KOPT-K1 (cell line): ENCODE measurements around the gene AGAP5.
A peak's percentile ranks its signal among the peaks of the same experiment; 100 is the strongest.

Source experiments
- H3K27ac ChIP-seq: fragments of 200-600 bp; sonication (generic); 2 replicates; pipeline ENCODE4 v1.5.1; 2016; ENCODE audit warnings: antibody characterized with exemption, mild to moderate bottlenecking, low read depth, low read length; ENCODE audit not compliant: poor library complexity, severe bottlenecking
- H3K36me3 ChIP-seq: fragments of 200-600 bp; sonication (generic); 2 replicates; pipeline ENCODE4 v1.5.1; 2017; ENCODE audit warnings: antibody characterized with exemption, mild to moderate bottlenecking, low read length, moderate library complexity; ENCODE audit not compliant: insufficient read depth
- H3K9me3 ChIP-seq: fragments of 200-600 bp; sonication (generic); 2 replicates; pipeline ENCODE4 v1.5.1; 2017; ENCODE audit warnings: antibody characterized with exemption, low read length, mild to moderate bottlenecking; ENCODE audit not compliant: insufficient read depth, poor library complexity, severe bottlenecking

AGAP5 gene

GRCh38 chr10:73628405-73628804 is 69.5 kb downstream of the AGAP5 start:
- Histone ChIP-seq H3K36me3 (no peaks in the 10 kb centered on the region), H3K27ac (no peak overlapping the region), H3K9me3 (no peaks in the 10 kb centered on the region)

- H3K36me3 ChIP-seq = no peaks in the 10 kb centered on the region
- H3K9me3 ChIP-seq = no peaks in the 10 kb centered on the region
- no peak overlapping the region for H3K27ac ChIP-seq
Observed at GRCh38 chr10:73627300-73627699, 70.6 kb downstream of the AGAP5 start.

- H3K36me3 ChIP-seq = no peaks in the 10 kb centered on the region
- no peaks in the 10 kb centered on the region for H3K9me3 ChIP-seq
- H3K27ac ChIP-seq = peak overlapping the region; percentile 78
Observed at GRCh38 chr10:73625884-73626752, 71.8 kb downstream of the AGAP5 start.

- Histone ChIP-seq H3K36me3 (no peaks in the 10 kb centered on the region), H3K27ac (peak overlapping the region; percentile 78), H3K9me3 (no peaks in the 10 kb centered on the region)
Observed at GRCh38 chr10:73625004-73625883, 72.7 kb downstream of the AGAP5 start.
